Stimulated activated naive CD8-positive, alpha-beta T cell treated with anti-CD3 and anti-CD28 coated beads, Interleukin-15, amount 100 ng/mL, for 72 hours (primary cell): ENCODE results near the gene SLC41A3.
"Not testable (repeated sequence)": the region's sequence is repeated elsewhere in the genome, so short reads cannot be mapped to it uniquely, and the experiment has no call there.

Experiments
- ATAC-seq: fragments of 150-1000 bp; cut with Tn5 transposase; 2 replicates; pipeline ENCODE4 v1.10.0; 2021; ENCODE audit warnings: mild to moderate bottlenecking, moderate library complexity
- DNase-seq, 2 donors: peaks; one replicate each; pipeline ENCODE4 v3.0.0; 2021 to 2022
- H3K27ac Mint-ChIP-seq, 2 donors: one replicate each; pipeline ENCODE4 v1.8.0; 2022; ENCODE audit warnings: mild to moderate bottlenecking in 2 of 2, mixed read lengths in 2 of 2, moderate library complexity in 2 of 2
- H3K27me3 Mint-ChIP-seq: one replicate; pipeline ENCODE4 v1.8.0; 2022; ENCODE audit warnings: mixed read lengths
- H3K4me1 Mint-ChIP-seq: one replicate; pipeline ENCODE4 v1.8.0; 2022; ENCODE audit warnings: mild to moderate bottlenecking, mixed read lengths
- H3K4me3 Mint-ChIP-seq, 2 donors: one replicate each; pipeline ENCODE4 v1.8.0; 2022; ENCODE audit warnings: mild to moderate bottlenecking in 2 of 2, mixed read lengths in 2 of 2, moderate library complexity in 1 of 2
- H3K9me3 Mint-ChIP-seq, 2 donors: one replicate each; pipeline ENCODE4 v1.8.0; 2022; ENCODE audit warnings: mixed read lengths in 2 of 2

The SLC41A3 gene

DNA sequence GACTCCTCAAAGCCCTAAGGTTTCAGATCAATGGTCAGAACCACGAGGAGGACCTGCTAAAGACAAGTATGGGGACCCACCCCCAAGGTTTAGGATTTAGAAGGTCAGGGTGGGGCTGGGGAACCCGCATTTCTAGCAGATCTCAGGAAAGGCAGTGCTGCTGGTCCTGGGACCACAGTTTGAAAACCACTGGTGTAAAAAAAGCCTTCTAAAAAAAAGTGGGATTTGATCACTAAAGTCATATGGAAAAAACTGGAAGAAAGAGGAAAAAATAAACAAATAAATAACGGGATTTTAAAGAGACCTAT, 832 bp downstream of the SLC41A3 start:
- DNase-seq (no peak), ATAC-seq (no peak)
- Mint-ChIP-seq H3K27me3 (no peaks in the 10 kb centered on the region), H3K27ac (peak overlapping the region; percentile 94 to 97), H3K9me3 (no peaks in the 10 kb centered on the region), H3K4me3 (peak overlapping the region; percentile 87 to 99), H3K4me1 (peaks cover 27% of the 10 kb centered on the region)

DNA sequence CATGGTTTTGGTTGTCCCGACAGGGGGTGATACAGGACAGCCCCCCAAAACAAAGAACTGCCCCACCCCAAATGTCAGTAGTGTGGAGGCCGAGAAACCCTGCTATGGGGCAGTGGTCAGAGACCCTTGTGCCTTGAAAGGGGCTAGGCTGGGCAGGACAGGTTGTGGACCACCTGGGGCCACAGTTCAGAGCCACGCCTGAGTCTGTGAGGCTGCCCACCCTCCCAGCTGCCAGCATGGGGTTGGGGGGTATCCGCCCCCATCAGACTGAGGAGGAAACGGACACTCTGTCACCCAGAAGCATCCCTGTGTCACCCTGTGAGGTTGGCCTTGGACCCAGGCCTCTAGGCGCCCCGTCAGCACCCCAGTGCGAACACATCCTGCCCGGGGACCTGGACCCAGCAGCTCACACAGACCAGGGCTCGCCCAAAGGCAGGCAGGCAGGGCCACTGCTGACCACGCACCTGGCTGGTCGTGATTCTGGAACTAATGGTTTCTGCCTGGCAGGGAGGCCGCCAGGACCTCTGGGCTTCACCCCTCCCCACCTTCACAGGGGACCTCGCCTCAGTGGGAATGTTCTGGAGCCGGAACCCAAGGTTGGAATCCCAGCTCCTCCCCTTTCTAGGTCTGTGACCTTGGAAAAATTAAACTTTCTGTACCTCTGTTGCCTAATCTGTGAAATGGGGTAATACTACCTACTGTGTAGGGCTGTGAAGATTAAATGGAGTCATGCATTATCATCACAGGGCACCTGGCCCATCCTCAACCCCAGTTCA, 1.4 kb downstream of the SLC41A3 start:
- peak overlapping the region; percentile 87 to 99 for H3K4me3 Mint-ChIP-seq
- no peaks in the 10 kb centered on the region for H3K27me3 Mint-ChIP-seq
- H3K4me1 Mint-ChIP-seq, result peaks cover 27% of the 10 kb centered on the region
- DNase-seq, result no peak
- no peaks in the 10 kb centered on the region for H3K9me3 Mint-ChIP-seq
- peak overlapping the region; percentile 94 to 97 for H3K27ac Mint-ChIP-seq
- no peak for ATAC-seq

DNA sequence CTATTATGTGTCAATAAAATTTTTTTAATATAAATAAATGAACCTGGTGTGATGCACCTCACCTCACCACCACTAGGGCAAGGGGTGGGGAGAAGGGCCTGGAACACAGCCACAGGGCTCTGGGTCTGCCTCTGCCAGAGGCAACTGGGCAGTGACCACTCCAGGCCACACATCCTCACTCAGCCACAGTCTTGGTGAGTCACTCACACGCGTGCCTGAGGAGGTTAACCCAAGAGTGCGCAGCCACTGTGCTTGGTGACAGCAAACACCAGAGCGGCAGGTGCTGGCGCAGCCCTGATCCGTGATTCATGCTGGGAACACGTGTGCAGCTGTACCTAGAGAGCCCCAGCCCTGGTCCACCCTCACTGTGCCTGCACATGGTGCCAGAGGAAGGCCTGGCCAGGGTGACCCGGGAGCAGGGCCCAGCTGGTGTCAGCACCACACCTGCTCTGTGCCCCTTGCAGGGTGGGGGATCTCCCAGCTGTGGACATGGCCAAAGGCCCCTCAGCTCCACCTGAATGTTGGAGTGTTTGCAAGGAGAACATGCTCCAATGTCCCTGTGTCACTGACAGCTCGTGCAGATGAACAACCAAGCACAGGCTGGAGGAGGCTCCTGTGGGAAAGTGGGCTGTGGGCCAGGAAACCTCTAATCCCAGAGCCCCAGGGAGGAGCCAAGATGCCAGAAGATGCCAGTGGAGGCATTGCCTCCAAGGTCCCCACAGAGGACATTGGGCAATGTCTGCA, 2.1 kb downstream of the SLC41A3 start:
- Mint-ChIP-seq H3K9me3 (no peaks in the 10 kb centered on the region), H3K4me3 (peak overlapping the region in 1 of 2 donors; percentile 9), H3K27ac (no peak overlapping the region), H3K27me3 (no peaks in the 10 kb centered on the region), H3K4me1 (peaks cover 27% of the 10 kb centered on the region)
- ATAC-seq (no peak), DNase-seq (peak in 1 of 2 donors; percentile 10)

DNA sequence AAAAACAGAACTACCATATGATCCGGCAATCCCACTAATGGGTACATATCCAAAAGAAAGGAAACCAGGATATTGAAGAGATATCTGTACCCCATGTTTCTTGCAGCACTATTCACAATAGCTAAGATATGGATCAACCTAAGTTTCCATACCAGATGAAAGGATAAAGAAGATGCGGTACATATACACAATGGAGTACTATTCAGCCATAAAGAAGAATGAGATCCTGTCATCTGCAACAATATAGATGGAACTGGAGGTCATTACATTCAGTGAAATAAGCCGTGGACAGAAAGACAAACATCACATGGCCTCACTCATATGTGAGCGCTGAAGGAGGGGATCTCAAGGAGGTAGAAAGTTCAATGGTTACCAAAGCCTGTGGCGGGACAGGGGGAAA, 3.0 kb downstream of the SLC41A3 start:
- Mint-ChIP-seq H3K4me3 (no peak overlapping the region), H3K27me3 (no peaks in the 10 kb centered on the region), H3K4me1 (peaks cover 23% of the 10 kb centered on the region), H3K27ac (no peak overlapping the region), H3K9me3 (no peaks in the 10 kb centered on the region)
- ATAC-seq, result no peak
- no peak for DNase-seq

DNA sequence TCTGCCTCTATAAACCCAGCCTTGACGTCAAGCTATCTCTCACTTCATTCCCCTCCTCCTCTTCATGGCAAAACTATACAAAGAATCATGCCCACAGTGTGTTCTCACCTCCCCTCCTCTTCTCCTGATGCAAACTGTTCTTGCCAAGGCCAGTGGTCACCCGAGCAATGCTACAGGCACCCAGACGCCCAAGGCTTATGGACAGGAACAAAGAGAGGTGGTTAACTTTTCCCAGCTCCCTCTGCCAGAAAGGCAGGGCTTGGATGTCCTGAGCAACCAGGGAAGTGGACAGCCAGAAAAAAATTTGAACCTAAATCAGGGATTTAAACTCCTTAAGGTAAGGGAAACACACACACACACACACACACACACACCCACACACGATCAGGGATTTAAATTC, 5.1 kb downstream of the SLC41A3 start:
- ATAC-seq (no peak), DNase-seq (no peak)
- peaks cover 9% of the 10 kb centered on the region for H3K4me1 Mint-ChIP-seq
- peaks cover 0 to 4% of the 10 kb centered on the region in 2 donors for H3K9me3 Mint-ChIP-seq
- no peak overlapping the region for H3K4me3 Mint-ChIP-seq
- H3K27ac Mint-ChIP-seq, result no peak overlapping the region
- no peaks in the 10 kb centered on the region for H3K27me3 Mint-ChIP-seq

DNA sequence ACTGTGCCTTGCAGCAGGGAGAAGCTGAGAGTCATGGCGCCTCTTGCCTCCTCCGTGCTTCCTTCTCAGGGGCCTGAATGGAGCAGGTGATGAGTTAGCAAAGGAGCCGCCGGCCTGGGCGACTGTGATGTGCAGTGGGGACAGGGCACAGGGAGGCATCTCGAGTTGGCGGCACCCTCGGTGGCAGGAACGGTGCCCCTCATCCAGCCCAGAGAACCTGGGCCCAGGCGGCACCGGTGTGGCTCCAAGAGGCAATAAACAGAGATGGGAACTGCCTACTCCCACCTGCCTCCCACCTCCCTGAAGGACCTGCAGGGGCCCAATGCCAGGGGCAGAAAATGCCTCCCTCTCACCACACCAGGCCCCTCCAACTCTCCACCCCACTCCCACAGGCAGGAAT, 6.2 kb downstream of the SLC41A3 start:
- Mint-ChIP-seq H3K4me3 (no peak overlapping the region), H3K4me1 (peaks cover 2% of the 10 kb centered on the region), H3K27me3 (no peaks in the 10 kb centered on the region), H3K27ac (peak overlapping the region in 1 of 2 donors; percentile 66), H3K9me3 (peaks cover 5 to 8% of the 10 kb centered on the region in 2 donors)
- DNase-seq, result no peak
- no peak for ATAC-seq

DNA sequence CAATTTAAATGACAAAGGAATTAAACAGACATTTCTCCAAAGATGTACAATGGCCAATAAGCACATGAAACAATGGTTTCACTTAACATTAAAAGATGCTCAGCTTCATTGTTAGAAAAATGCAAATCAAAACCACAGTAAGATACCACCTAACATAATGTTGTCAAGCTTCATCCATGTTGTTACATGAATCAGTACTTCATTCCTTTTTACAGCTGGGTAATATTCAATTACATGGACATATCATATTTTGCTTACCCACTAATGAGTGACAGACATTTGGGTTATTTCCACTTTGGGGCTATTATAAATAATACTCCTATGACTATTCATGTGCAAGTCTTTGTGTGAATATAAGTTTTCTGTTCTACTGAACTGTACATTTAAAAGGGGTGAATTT, 7.8 kb downstream of the SLC41A3 start:
- Mint-ChIP-seq H3K4me1 (peaks cover under 1% of the 10 kb centered on the region), H3K27ac (no peak overlapping the region), H3K9me3 (peaks cover 8 to 9% of the 10 kb centered on the region in 2 donors), H3K27me3 (no peaks in the 10 kb centered on the region), H3K4me3 (no peak overlapping the region)
- ATAC-seq, result no peak
- DNase-seq, result no peak

DNA sequence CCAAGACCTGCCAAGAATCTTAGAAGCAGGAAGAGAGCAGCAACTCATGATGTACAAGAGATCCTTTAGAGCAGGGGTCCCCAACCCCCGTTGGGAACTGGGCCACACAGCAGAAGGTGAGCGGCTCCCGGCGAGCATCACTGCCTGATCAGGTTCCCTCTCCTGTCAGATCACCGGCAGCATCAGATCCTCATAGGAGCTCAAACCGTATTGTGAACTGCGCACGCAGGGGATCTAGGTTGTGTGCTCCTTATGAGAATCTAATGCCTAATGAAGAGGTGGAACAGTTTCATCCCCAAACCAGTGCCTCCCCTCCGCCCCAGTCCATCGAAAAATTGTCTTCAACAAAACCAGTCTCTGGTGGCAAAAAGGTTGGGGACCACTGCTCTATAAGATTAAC, 13.8 kb downstream of the SLC41A3 start:
- peaks cover 9% of the 10 kb centered on the region for H3K4me1 Mint-ChIP-seq
- ATAC-seq, result no peak
- no peak overlapping the region for H3K4me3 Mint-ChIP-seq
- H3K9me3 Mint-ChIP-seq, result peaks cover 8 to 9% of the 10 kb centered on the region in 2 donors
- DNase-seq, result no peak
- no peaks in the 10 kb centered on the region for H3K27me3 Mint-ChIP-seq
- no peak overlapping the region for H3K27ac Mint-ChIP-seq

DNA sequence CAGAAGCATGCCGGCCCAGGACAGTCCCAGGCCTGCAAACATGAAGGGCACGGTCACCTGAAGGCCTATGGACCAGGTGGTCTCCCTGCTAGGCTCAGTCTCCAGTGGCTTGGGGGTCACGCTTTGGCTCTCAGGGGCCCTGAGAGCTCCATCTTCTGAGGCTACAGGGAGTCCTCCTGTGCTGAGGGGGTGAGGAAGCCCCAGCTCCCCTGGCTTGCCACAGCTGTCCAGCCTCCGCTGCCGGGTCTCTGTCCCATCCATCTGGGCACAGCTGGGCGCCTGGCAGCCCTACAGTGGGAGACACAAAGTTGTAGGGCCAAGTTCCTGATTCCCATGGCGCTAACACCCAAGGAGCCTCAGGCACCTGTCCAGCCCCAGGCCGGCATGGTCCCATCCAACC, 16.0 kb downstream of the SLC41A3 start:
- peaks cover 30% of the 10 kb centered on the region for H3K4me1 Mint-ChIP-seq
- ATAC-seq (no peak), DNase-seq (no peak)
- no peak overlapping the region for H3K4me3 Mint-ChIP-seq
- H3K9me3 Mint-ChIP-seq, result peaks cover 4 to 5% of the 10 kb centered on the region in 2 donors
- H3K27me3 Mint-ChIP-seq, result no peaks in the 10 kb centered on the region
- no peak overlapping the region for H3K27ac Mint-ChIP-seq

DNA sequence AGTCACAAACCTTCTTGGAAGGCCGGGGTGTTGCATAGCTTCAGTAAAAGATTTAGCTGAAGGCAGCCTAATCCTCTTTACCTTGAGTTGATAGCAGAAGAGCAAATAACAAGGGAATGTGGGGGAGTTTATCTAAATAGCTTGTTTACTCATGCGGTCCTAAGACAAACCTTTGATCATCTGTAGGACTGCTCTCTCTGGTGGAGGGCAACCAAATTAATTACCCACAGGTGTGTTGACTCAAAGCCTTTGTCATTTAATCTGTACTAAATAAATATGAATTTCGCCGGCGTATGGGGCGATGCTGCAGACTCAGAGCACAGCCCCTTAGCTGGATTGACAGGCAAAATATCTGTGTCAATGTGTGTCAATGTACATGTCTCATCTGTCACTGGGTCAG, 17.2 kb downstream of the SLC41A3 start:
- H3K4me1 Mint-ChIP-seq, result peaks cover 30% of the 10 kb centered on the region
- H3K4me3 Mint-ChIP-seq, H3K27me3 Mint-ChIP-seq, DNase-seq, H3K27ac Mint-ChIP-seq, ATAC-seq, H3K9me3 Mint-ChIP-seq: not testable (repeated sequence)

DNA sequence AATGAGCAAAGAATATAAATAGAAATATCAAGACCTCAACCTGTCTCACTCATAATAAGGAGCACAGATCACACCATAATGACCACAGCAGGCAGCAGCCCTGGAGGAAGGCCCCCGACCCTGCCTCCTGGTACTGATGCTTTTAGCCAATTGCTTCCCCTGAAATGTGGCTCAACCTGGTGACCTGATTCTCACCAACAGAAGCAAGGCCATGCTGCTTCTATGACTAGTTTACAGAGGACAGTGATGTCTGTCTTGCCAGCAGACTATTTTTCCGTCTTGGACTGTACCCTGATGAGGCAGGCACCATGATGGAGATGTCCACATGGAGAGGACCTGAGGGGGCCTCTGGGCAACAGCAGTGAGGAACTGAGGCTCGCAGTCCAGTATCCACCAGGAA, 18.0 kb downstream of the SLC41A3 start:
- DNase-seq (no peak), ATAC-seq (no peak)
- Mint-ChIP-seq H3K27me3 (no peaks in the 10 kb centered on the region), H3K4me3 (no peak overlapping the region), H3K27ac (no peak overlapping the region), H3K4me1 (peaks cover 27% of the 10 kb centered on the region), H3K9me3 (no peaks in the 10 kb centered on the region)

DNA sequence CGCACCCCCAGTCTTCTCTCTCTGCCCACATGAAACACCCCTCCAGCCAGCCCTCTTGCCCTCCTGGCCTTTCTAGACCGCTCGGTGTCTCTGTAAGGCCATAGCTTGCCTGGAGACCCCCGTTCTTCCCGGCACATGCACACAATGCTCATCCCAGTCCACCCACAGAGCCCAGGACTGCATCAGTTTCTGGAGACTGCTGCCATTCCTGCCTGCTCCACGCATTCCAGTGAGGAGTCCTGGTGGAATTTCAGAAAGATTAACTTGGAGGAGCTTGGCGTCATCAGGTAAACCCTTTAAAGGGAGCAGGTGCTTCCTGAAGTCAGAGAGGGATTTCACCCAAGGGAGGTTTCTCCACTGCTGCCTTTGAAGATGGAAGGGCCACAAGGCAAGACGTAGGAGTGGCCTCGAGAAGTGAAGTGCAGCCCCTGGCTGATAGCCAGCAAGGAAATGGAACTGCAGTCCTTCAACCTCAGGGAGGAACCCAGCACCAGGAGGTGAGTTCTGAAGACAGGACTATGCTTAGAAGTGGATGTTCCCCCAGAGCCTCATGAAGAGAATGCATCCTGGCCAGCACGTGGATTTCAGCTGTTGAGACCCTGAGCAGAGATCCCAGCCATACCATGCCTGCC, 19.2 kb downstream of the SLC41A3 start:
- no peak for ATAC-seq
- H3K4me1 Mint-ChIP-seq, result peaks cover 20% of the 10 kb centered on the region
- H3K9me3 Mint-ChIP-seq, result no peaks in the 10 kb centered on the region
- H3K27me3 Mint-ChIP-seq, result no peaks in the 10 kb centered on the region
- no peak overlapping the region for H3K4me3 Mint-ChIP-seq
- peak overlapping the region; percentile 19 to 92 for H3K27ac Mint-ChIP-seq
- DNase-seq, result no peak

DNA sequence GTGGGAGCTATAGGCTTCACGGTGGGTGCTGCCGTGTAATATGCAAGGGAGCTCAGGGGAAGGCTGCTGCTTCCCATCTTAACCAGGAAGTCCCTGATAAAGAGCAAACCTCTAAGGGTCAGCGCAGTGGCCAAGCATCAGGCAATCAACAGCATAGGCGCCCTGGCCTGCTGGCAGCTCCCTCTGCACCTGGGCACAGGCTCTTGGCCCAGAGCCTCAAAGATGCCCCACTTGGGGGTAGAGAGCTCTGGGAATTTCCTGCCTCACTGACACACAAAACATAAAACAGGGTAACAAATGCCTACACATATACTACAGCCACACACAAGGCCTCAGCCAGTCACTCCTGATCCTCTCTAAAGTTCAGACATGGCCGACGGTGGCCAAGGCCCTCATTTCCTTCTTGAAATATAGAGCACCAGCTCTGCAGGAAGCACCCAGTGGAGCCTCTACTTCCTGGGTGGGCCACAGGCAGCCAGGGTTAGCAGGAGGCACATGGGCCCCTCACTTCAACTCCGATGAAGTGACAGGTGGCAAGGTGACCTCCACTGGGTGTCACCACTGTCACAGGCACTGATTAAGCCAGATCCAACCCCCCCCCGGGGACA, 20.5 kb downstream of the SLC41A3 start:
- DNase-seq (no peak), ATAC-seq (peak; percentile 42)
- Mint-ChIP-seq H3K4me1 (peaks cover 20% of the 10 kb centered on the region), H3K27me3 (no peaks in the 10 kb centered on the region), H3K9me3 (no peaks in the 10 kb centered on the region), H3K27ac (peak overlapping the region; percentile 81 to 91), H3K4me3 (peak overlapping the region in 1 of 2 donors; percentile 39)

DNA sequence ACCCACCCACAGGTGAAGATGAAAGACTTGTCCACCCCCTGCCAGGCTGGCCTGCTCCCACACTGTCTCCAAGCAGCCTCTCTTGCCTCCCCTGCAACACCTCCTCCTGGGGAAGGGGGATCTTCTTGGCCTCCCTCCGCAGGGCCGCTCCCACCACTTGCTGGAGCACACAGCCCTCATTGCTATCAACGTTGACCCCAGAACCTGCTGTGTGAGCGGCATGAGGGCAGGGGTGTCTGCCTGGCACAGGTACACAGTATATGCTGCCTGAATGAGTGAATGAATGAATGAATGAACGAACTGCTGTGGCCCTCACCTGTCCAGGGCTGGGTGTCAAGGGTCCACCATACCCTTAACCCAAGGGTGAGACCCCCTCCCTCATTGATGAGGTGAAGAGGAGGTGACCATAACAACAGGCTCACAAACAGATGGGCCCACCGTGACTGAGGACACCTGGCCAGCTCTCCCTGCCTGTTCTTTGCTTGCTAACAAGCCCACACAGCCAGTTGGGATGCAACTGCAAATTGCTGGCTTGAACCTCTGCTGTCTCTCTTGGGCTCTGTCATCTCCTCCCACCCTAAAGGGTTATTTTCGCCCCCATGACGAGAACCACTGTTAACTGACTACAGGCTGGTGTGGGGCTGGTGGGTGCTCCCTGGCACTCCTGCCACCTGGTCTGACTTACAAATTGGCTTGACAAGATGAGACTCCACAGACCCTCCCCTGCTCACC, 22.5 kb downstream of the SLC41A3 start:
- no peaks in the 10 kb centered on the region for H3K9me3 Mint-ChIP-seq
- peak overlapping the region in 1 of 2 donors; percentile 69 for H3K27ac Mint-ChIP-seq
- no peak overlapping the region for H3K4me3 Mint-ChIP-seq
- peaks cover 20% of the 10 kb centered on the region for H3K4me1 Mint-ChIP-seq
- no peaks in the 10 kb centered on the region for H3K27me3 Mint-ChIP-seq
- DNase-seq (no peak), ATAC-seq (no peak)

DNA sequence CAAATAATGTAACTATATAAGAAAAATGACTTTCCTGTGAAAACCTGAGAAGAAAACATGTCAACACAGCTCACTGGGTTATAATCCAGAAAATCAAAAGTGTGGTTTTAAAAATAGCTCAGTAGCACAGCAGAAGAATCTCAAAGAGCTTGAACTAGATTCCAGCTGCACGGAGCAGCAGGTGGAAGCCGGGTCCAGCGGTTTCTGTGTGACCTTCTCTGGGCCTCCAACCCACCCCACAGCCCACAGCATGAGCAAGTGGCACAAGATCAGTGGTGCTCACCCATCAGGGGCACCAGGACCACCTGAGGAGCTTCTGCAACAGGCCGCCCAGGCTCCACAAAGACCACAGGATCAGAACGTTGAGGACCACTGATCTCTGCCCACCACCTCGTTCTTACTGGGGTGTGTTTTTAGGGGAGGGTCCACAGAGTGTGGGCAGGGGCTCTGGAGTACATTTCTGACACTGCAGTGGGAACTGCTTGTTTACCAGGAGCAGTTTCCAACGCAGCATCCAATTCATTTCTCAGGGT, 23.2 kb downstream of the SLC41A3 start:
- no peak overlapping the region for H3K4me3 Mint-ChIP-seq

More for the DNA sequence above, 23.2 kb downstream of the SLC41A3 start:
- no peaks in the 10 kb centered on the region for H3K9me3 Mint-ChIP-seq
- no peak overlapping the region for H3K27ac Mint-ChIP-seq
- H3K27me3 Mint-ChIP-seq, result no peaks in the 10 kb centered on the region
- DNase-seq, result no peak
- peaks cover 20% of the 10 kb centered on the region for H3K4me1 Mint-ChIP-seq
- no peak for ATAC-seq
